HL-60/S4 treated with retinoic acid at 250 ng/mL for 4 days and 3 days (cell line): ENCODE results near the gene DYNC2I2.
"Not testable (repeated sequence)": the region's sequence is repeated elsewhere in the genome, so short reads cannot be mapped to it uniquely, and the experiment has no call there.

Source experiments
- in situ Hi-C: fragments of 300-500 bp; cut with MboI; formaldehyde crosslinking; loops from 2 replicates; pipeline ENCODE4 v1.7.0; 2022; ENCODE audit warnings: low sequenced_read_pairs

The DYNC2I2 gene

GRCh38 chr9:128687453-128687852, 30.8 kb upstream of the DYNC2I2 start:
- in situ Hi-C loops: no loop called here

DNA sequence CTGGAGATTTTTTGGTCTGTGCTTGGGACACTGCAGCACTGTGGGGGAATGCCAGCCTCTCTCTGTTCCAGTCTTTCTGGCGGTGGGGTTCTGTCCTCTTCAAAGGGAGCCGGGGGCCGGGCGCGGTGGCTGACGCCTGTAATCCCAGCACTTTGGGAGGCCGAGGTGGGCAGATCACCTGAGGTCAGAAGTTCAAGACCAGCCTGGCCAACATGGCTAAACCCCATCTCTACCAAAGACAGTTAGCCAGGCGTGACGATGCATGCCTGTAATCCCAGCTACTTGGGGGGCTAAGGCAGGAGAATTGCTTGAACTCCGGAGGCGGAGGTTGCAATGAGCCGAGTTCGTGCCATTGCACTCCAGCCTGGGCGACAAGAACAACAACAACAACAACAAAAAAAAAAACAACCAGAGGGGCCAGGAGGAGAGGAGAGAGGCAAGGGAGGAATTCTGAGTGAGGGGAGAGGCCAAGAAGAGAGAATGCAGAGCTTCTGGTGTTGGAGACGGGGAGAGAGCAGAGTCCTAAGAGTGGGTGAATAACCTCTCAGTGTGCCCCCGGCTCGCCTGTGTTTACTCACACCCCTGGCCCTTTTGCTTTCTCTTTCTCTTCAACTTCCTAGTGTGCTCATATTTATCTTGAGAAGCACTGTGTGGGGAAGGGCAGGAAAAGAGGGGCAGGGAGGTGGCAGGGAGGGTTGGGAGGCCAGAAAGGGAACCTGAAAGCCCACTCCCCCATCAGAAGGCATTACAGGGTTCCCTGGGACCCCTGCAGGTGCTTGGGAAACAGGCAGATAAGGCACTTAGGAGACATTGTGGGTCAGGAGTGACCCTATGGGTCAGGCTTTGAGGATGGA, 29.2 kb upstream of the DYNC2I2 start:
- in situ Hi-C loops: no loop called here

- in situ Hi-C loops: no loop called here
Observed at GRCh38 chr9:128684325-128685199, 27.9 kb upstream of the DYNC2I2 start.

DNA sequence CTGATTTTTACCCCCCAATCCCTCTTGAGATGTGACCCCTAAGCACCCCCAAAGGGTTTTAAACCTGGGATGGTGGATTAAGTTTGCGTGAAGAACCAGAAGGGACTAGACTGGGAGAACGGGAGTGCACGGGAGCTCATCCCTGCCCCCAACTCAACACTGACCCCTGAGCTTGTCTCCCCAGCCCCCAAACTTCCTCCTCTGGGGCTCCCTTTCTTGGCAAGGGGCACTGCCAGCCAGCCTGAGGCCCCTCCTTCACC, 27.3 kb upstream of the DYNC2I2 start:
- in situ Hi-C loops: no loop called here

DNA sequence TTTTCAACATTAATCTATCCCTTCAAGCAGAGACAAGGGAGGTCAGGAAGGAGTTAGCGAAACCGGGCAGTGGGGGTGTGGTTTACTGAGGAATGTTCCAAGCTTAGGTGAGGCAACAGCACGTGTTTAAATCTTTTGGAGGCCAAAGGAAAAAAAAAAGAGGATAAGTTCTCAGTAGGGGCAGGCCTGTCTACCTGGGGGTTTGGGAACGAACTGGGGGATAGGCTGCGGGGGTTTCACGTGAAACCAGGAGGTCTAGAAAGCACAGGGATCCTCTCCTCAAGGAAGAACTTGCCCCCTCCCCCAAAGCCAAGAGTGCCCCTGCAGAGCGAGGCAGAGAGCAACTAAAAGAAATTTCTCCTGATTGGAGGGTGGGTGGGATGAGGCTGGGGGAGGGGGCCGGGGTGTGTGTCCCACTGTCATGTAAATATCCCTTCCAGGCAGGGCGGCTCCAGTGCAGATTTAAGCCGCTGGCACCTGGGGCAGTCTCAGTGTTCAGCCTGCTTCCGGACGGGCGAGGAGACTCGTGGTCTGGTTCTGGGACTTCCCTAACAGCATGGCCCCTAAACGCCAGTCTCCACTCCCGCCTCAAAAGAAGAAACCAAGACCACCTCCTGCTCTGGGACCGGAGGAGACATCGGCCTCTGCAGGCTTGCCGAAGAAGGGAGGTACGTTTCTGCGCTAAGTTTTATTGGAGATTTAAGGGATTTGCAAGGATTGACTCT, 26.9 kb upstream of the DYNC2I2 start:
- in situ Hi-C loops: no loop called here

DNA sequence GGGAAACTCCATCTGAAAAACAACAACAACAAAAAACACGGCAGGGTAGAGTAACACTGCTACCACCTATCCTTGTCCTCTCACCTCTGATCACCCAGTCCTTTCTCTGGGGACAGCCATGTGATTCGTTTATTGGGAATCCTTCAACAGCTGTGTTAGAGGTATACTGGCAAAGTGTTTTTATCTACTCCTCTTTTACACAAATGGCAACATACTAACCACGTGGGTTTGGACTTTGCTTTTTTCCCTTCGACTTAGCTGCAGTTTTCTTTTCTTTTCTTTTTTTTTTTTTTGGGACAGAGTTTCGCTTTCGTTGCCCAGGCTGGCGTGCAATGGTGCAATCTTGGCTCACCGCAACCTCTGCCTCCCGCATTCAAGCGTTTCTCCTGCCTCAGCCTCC, 21.1 kb upstream of the DYNC2I2 start:
- in situ Hi-C loops: no loop called here

- in situ Hi-C loops: no loop called here
Observed at GRCh38 chr9:128675382-128675781, 18.7 kb upstream of the DYNC2I2 start.

DNA sequence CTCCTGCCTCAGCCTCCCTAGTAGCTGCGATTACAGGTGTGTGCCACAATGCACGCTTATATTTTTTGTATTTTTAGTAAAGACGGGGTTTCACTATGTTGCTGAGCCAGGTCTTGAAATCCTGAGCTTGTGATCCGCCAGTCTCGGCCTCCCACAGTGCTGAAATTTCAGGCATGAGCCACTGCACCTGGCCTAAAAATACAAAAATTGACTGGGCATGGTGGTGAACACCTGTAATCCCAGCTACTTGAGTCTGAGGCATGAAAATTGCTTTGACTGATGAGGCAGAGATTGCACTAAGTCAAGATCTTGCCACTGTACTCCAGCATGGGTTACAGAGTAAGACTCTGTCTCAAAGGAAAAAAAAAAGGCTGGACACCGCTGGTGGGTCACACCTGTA, 13.1 kb upstream of the DYNC2I2 start:
- in situ Hi-C loops: no loop called here

DNA sequence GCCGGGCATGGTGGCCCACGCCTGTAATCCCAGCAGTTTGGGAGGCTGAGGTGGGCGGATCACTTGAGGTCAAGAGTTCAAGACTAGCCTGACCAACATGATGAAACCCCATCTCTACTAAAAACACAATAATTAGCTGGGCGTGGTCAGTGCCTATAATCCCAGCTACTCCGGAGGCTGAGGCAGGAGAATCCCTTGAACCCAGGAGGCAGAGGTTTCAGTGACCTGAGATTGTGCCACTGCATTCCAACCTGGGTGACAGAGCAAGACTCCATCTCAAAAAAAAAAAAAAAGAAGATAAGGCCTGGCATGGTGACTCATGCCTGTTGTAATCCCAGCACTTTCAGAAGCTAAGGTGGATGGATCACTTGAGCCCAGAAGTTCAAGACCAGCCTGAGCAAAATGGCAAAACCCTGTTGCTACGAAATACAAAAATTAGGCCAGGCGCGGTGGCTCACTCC, 9.9 kb upstream of the DYNC2I2 start:
- in situ Hi-C loops: not testable (repeated sequence)

- in situ Hi-C loops: no loop called here
Observed at GRCh38 chr9:128657796-128658195, 1.1 kb upstream of the DYNC2I2 start.

- in situ Hi-C loops: no loop called here
Observed at GRCh38 chr9:128657344-128657704, 677 bp upstream of the DYNC2I2 start.

DNA sequence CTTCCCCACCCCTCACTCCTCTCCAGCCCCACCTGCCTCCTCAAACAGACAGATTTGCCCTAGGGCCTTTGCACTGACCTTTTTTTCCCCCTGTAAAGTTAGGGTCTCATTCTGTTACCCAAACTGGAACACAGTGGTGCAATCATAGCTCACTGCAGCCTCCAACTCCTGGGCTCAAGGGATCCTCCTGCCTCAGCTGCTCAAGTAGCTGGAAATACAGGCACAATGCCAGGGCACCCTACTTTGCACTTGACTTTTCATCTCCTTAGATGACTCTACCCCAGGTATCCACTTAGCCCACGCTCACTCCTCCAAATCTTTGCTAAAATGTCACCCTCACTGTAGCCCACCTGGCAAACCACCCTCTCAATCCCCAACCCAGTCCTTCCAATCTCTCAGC, 2.2 kb downstream of the DYNC2I2 start:
- in situ Hi-C loops: no loop called here

GRCh38 chr9:128653908-128654307, 2.7 kb downstream of the DYNC2I2 start:
- in situ Hi-C loops: no loop called here

DNA sequence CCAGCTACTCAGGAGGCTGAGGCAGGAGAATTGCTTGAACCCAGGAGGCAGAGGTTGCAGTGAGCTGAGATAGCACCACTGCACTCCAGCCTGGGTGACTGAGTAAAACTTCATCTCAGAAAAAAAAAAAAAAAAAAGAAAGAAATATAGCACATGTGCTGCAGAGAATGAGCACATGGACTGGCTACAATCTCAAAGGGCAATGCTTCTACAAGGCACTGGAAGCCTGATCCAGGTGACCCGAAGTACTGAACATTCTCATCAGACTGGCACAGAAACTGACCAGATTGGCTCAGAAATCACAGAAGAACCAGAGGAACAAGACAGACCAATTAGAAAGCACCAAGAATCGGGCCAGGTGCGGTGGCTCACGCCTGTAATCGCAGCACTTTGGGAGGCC, 4.8 kb downstream of the DYNC2I2 start:
- in situ Hi-C loops: no loop called here

- in situ Hi-C loops: not testable (repeated sequence)
Observed at GRCh38 chr9:128648206-128648605, 8.4 kb downstream of the DYNC2I2 start.

DNA sequence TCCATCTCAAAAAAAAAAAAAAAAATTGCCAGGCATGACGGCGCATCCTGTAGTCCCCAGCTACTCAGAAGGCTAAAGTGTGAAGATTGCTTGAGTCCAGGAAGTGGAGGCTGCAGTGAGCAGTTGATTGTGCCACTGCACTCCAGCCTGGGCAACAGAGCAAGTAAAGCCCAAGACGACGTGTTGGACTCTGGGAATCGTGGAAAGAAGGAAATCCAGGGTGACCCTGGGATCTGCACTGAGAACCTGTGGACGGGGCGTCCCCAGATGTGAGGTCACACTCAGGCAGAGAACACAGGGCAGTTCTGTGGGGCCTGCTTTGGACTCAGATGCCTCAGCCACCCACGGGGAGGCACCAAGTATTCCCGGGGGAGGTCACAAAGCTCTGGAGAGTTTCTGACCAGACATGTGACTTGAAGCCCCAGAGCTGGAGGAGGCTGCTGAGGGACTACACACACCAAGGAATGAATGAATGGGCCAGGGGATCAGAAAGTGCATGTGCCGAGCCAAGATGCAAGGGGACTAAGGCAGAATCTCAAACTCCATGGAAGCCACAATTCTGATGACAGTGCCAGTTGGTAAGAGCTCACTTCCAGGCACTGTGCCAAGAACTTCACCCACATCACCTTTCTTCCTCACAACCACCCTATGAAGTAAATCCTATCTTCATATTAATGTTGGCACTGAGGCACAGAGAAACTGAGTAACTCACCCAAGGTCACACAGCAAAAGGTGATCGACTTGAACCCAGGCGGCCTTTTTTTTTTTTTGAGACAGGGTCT, 12.9 kb downstream of the DYNC2I2 start:
- in situ Hi-C loops: no loop called here

GRCh38 chr9:128642675-128643245, 13.9 kb downstream of the DYNC2I2 start:
- in situ Hi-C loops: no loop called here

DNA sequence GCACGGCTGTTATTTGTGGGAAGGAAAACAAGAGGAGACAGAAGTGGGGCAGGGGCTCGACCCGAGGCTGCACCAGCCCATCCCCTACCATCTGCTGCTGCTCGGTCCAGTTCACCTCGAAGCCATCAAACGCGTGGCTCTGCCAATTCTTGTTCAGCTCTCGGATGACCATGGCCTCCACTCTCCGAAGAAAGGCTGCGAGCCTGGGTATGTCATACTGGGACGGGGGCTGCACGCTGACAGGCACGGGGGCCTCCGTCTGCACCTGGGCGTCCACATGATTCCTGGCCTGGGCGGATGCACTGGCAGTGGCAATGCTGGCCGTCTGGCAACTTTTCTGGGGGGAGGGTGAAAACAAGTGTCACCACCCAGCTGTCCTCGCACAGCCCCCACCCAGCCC, 16.0 kb downstream of the DYNC2I2 start:
- in situ Hi-C loops: no loop called here

DNA sequence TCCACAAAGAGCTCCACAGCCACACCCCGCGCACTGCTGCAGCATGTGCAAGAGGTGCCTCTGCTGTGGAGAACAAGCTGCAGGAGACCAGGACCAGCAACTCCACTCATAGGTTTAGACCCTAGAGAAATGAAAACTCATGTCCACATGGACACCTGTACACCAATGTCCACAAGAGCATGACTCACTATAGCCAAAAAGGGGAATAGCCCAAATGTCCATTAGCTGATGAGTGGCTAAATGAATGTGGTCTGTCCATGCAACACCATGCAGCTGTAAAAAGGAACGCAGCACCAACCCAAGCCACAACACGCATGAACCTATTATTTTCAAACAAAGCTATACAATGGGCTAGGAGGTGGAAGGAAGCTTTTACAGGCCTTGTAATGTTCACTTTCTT, 18.1 kb downstream of the DYNC2I2 start:
- in situ Hi-C loops: no loop called here

DNA sequence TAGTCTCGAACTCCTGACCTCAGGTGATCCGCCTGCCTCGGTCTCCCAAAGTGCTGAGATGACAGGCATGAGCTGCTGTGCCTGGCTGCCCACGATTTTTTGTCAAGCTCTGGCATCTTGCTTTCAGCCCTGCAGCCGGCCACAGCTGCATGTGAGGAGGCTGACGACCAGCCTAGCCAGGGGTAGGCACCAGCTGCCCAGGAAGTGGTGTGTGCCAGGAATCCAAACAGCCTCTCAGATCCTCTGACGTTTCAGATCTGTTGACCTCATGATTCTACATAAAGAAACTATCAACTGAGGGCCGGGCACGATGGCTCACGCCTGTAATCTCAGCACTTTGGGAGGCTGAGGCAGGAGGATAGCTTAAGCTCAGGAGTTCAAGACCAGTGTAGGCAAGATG, 19.0 kb downstream of the DYNC2I2 start:
- in situ Hi-C loops: no loop called here
